Measurements from ENCODE around the gene NDOR1. TPM values are rescaled to one million over a fixed set of nuclear protein-coding genes. Genes with fewer than 3 reads are reported as not detected.

The NDOR1 gene
- total RNA-seq, 4 donors from 2014 or later, result 9.0 to 16.6 (median 15.4) TPM

GRCh38 chr9:137172901-137173795 lies 32.4 kb upstream of the NDOR1 start:
- H3K9me3 ChIP-seq, result no peaks in the 10 kb centered on the region
- no peak for TF ChIP-seq POLR2A (IDR thresholded peaks at IDR 0.05)
- TF ChIP-seq, protein P1, sequence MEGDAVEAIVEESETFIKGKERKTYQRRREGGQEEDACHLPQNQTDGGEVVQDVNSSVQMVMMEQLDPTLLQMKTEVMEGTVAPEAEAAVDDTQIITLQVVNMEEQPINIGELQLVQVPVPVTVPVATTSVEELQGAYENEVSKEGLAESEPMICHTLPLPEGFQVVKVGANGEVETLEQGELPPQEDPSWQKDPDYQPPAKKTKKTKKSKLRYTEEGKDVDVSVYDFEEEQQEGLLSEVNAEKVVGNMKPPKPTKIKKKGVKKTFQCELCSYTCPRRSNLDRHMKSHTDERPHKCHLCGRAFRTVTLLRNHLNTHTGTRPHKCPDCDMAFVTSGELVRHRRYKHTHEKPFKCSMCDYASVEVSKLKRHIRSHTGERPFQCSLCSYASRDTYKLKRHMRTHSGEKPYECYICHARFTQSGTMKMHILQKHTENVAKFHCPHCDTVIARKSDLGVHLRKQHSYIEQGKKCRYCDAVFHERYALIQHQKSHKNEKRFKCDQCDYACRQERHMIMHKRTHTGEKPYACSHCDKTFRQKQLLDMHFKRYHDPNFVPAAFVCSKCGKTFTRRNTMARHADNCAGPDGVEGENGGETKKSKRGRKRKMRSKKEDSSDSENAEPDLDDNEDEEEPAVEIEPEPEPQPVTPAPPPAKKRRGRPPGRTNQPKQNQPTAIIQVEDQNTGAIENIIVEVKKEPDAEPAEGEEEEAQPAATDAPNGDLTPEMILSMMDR (IDR thresholded peaks at IDR 0.05), result no peak
- no peak overlapping the region for H3K27ac ChIP-seq
- H3K4me1 ChIP-seq, result peaks cover 4 to 18% of the 10 kb centered on the region in 2 donors
- 60 to 76% methylated on average over 7 to 12 of the region's 21 CpGs for WGBS, 2 donors
- H3K27me3 ChIP-seq, result no peaks in the 10 kb centered on the region
- peaks cover 0 to 4% of the 10 kb centered on the region in 2 donors for H3K36me3 ChIP-seq
- H3K4me3 ChIP-seq (replicated peaks in 1 of 3), result no peak overlapping the region
- DNase-seq, result no peak
- intact Hi-C loops (cut with DNase I), result no loop called here

DNA sequence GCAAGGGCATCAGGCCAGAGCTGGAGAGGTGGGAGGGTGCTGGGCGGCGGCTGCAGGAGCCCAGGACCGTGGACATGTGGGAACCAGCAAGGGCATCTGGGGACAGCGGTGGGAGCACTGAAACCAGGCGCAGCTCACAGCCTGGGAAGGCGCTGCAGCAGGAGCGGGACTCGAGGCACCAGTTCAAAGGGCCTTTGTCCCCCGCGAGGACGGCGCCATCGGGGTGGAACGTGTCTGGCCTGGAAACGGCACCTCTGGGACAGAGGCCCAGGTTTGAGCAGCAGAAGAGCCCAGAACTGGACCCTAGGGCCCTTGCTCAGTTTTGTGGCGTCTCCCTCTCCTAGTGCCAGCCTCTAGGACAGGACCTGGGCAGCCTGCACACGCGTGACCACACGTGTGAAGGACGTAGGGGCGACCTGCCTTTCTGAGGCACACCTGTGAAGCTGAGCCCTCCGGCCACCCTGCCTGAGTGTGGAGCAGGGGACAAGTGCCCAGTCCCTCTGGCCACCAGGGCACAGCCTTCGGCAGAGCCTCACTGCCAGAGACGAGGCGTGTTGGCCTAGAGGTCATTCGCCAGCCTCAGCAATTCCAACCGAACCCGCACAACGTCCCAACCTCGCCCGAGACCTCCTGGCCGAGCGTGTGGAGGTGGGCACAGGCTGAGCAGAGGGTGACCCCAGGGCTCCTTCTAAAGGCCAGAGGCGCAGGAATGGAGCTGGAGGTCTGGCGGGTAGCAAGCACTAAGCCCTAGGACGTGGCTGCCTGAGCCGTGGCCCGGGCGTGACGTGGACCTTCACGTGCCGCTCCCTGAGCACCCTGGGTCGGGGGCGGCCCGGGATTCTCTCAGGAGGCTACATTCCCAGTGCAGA lies 31.5 kb upstream of the NDOR1 start:
- no peak overlapping the region for H3K4me3 ChIP-seq (replicated peaks in 1 of 3)
- DNase-seq, result no peak
- no peaks in the 10 kb centered on the region for H3K9me3 ChIP-seq
- 79 to 84% methylated on average over 20 to 44 of the region's 45 CpGs for WGBS, 2 donors
- H3K4me1 ChIP-seq, result peaks cover 0 to 9% of the 10 kb centered on the region in 2 donors
- H3K36me3 ChIP-seq, result peaks cover 0 to 7% of the 10 kb centered on the region in 2 donors
- intact Hi-C loops (cut with DNase I), result no loop called here
- H3K27me3 ChIP-seq, result no peaks in the 10 kb centered on the region
- TF ChIP-seq, protein P1 (IDR thresholded peaks at IDR 0.05), result no peak
- TF ChIP-seq POLR2A (IDR thresholded peaks at IDR 0.05), result no peak
- H3K27ac ChIP-seq, result no peak overlapping the region

DNA sequence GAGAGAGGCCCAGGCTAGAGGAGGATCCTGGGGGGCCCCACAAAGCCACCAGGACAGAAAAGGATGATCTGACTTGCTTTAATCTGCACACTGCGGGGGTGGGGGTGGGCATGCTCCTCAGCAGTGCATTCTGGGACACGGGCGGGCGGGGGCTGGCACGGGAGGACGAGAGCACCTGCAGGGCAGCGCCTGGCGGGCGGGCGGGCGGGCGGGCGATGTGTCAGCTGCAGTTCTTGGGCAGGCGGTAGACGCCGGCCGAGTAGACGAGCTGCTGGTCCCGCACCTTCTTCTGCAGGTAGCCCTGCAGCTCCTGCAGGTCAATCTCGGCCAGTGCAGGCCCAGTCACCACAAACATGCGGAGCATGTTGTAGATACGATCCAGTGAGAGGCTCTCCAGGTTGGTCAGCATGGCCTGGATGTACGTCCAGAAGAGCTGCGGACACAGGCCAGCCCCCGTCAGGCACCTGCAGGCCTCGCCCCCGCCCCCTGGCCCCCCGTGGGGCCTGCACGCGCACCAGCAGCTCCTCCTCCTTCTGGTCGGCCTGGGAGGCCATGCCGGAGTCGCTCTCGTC lies 30.7 kb upstream of the NDOR1 start:
- Histone ChIP-seq H3K36me3 (peaks cover 5 to 12% of the 10 kb centered on the region in 2 donors), H3K27me3 (no peaks in the 10 kb centered on the region), H3K9me3 (no peaks in the 10 kb centered on the region), H3K27ac (no peak overlapping the region), H3K4me3 (replicated peaks in 1 of 3) (no peak overlapping the region), H3K4me1 (peaks cover 0 to 1% of the 10 kb centered on the region in 2 donors)
- WGBS, 2 donors, result 10% methylated on average over 9 of the region's 34 CpGs; no CpG with 5 or more reads in 1 of the 2 donors
- no peak for DNase-seq
- TF ChIP-seq, protein P1 (IDR thresholded peaks at IDR 0.05), result no peak
- no peak for TF ChIP-seq POLR2A (IDR thresholded peaks at IDR 0.05)
- intact Hi-C loops (cut with DNase I), result no loop called here

DNA sequence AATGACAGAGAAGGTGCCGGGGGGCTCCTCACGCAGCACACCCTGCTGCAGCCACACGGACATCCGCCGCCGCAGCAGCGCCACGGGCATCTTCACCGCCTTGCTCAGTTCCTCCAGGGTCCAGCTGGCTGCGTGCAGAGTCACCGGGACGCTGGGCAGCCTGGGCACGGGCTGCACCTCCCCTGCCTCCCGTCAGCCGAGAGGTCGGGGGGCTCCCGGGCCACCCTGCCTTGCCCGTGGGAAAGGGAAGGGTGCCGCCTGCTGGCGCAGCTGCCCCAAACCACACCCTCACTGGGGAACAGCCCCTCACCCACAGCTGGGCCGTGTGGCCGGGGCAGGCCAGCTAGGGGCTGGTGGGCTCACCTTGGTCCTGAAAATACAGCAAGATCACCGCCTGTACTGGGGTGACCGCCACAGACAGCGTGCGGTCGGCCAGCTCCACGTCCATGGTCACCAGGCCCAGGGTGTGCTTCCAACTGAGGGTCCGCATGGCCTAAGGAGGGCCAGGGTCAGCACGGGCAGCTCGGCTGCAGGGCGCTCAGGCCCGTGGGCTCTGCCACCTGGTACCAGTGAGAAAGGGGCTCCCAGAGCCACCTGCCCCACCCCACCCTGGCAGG lies 30.0 kb upstream of the NDOR1 start:
- DNase-seq, result no peak
- H3K36me3 ChIP-seq, result peaks cover 11 to 19% of the 10 kb centered on the region in 2 donors
- no peak overlapping the region for H3K27ac ChIP-seq

More for the DNA sequence above, 30.0 kb upstream of the NDOR1 start:
- H3K27me3 ChIP-seq, result no peaks in the 10 kb centered on the region
- H3K4me3 ChIP-seq (replicated peaks in 1 of 3), result no peak overlapping the region
- TF ChIP-seq POLR2A (IDR thresholded peaks at IDR 0.05), result no peak
- intact Hi-C loops (cut with DNase I), result no loop called here
- H3K4me1 ChIP-seq, result no peaks in the 10 kb centered on the region
- no peaks in the 10 kb centered on the region for H3K9me3 ChIP-seq
- 27 to 78% methylated on average over 4 to 5 of the region's 33 CpGs for WGBS, 2 donors

Data from thyroid gland (tissue), 4 donors.